GM18498 (cell line): ENCODE results near the gene ADAMTS18.
"Not testable (repeated sequence)": the region's sequence is repeated elsewhere in the genome, so short reads cannot be mapped to it uniquely, and the experiment has no call there.

Experiments used
- ATAC-seq: cut with Tn5 transposase; IDR thresholded peaks from one replicate; pipeline ENCODE4 v1.9.1; 2021; ENCODE audit warnings: mild to moderate bottlenecking, moderate library complexity; ENCODE audit not compliant: unreplicated experiment

Gene ADAMTS18

GRCh38 chr16:77434530-77435271 lies at the start of gene ADAMTS18:
Gene ADAMTS18, minus strand, starts transcription at chr16:77435034. Its CDS starts 339 bp downstream, at chr16:77434695.
- no peak for ATAC-seq

GRCh38 chr16:77480681-77481315 lies 46.0 kb upstream of the ADAMTS18 start:
- no peak for ATAC-seq

GRCh38 chr16:77472262-77472661 lies 37.4 kb upstream of the ADAMTS18 start:
- ATAC-seq = no peak

GRCh38 chr16:77470851-77471250 lies 36.0 kb upstream of the ADAMTS18 start:
- no peak for ATAC-seq

- no peak for ATAC-seq
These were observed 34.8 kb upstream of the ADAMTS18 start for GRCh38 chr16:77469634-77470033.

GRCh38 chr16:77468831-77469230 lies 34.0 kb upstream of the ADAMTS18 start:
- no peak for ATAC-seq

GRCh38 chr16:77467821-77468335 lies 33.0 kb upstream of the ADAMTS18 start:
- ATAC-seq = no peak

GRCh38 chr16:77463659-77464058 lies 28.8 kb upstream of the ADAMTS18 start:
- not testable (repeated sequence) for ATAC-seq

GRCh38 chr16:77462894-77463293 lies 28.1 kb upstream of the ADAMTS18 start:
- ATAC-seq = no peak

GRCh38 chr16:77459534-77460254 lies 24.9 kb upstream of the ADAMTS18 start:
- no peak for ATAC-seq

GRCh38 chr16:77457046-77457445 lies 22.2 kb upstream of the ADAMTS18 start:
- no peak for ATAC-seq

GRCh38 chr16:77452243-77452642 lies 17.4 kb upstream of the ADAMTS18 start:
- no peak for ATAC-seq

- ATAC-seq = no peak
These were observed 16.1 kb upstream of the ADAMTS18 start for GRCh38 chr16:77450790-77451487.

GRCh38 chr16:77449208-77449607 lies 14.4 kb upstream of the ADAMTS18 start:
- no peak for ATAC-seq

GRCh38 chr16:77445324-77445723 lies 10.5 kb upstream of the ADAMTS18 start:
- ATAC-seq = no peak

- ATAC-seq = no peak
These were observed 9.3 kb upstream of the ADAMTS18 start for GRCh38 chr16:77444147-77444460.

- ATAC-seq = no peak
These were observed 8.7 kb upstream of the ADAMTS18 start for GRCh38 chr16:77443357-77444146.

GRCh38 chr16:77442078-77442477 lies 7.2 kb upstream of the ADAMTS18 start:
- ATAC-seq = no peak

- no peak for ATAC-seq
These were observed 4.3 kb upstream of the ADAMTS18 start for GRCh38 chr16:77439106-77439505.

GRCh38 chr16:77437859-77438258 lies 3.0 kb upstream of the ADAMTS18 start:
- no peak for ATAC-seq
